ENCODE results near the gene TMEM8B.

GRCh38 chr9:35898337-35898736 lies 69.3 kb downstream of the TMEM8B start:
- no peak for TF ChIP-seq CTCF (IDR thresholded peaks at IDR 0.05)
- no peak for TF ChIP-seq POLR2A (IDR thresholded peaks at IDR 0.05)

Data from gastroesophageal sphincter (tissue), 3 donors.